ENCODE measurements around the gene WNK4.

DNA sequence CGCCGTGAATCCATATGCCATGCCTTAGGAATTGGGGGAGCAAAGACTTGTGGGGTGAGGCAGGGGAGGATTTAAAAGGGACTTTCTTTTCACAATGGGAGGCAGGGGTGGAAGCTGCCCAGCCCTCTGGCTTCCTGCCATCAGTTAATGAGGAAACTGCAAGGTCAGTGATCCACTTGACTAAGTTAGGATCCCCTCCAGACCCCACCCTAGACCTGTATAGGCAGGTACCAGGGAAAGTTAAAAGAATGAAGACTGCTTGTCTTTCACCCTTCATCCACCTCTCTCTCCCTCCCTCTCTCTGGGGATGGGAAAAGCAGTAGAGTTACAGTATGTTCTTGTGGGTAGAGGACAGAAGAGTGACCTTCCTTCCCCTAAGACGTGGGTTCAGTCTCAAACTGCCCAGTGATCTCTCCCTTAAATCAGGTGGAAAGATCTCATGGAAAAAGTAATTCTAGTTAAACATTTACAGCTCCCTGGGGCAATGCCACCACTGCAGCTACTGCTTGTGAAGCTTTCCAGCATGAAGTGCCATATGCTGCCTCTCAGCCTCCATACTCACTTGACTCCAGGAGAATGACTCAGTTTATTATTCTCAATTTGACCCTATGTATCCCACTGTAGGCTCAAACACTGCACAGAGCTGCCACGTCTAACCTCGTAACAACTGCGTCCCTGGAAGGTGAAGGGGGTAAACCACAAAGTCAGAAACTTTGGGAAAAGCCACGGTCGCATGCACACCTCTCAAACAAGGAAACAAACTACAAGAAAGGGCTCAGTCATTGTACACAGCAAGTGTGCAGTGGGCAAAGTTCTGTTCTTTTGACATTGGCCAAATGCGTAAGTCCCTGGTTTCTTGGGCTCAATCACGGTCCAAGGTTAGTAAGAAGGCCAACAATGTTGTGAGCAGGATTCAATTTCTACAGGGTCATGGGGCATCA is 16.9 kb downstream of the WNK4 start:
- TF ChIP-seq, protein P1, sequence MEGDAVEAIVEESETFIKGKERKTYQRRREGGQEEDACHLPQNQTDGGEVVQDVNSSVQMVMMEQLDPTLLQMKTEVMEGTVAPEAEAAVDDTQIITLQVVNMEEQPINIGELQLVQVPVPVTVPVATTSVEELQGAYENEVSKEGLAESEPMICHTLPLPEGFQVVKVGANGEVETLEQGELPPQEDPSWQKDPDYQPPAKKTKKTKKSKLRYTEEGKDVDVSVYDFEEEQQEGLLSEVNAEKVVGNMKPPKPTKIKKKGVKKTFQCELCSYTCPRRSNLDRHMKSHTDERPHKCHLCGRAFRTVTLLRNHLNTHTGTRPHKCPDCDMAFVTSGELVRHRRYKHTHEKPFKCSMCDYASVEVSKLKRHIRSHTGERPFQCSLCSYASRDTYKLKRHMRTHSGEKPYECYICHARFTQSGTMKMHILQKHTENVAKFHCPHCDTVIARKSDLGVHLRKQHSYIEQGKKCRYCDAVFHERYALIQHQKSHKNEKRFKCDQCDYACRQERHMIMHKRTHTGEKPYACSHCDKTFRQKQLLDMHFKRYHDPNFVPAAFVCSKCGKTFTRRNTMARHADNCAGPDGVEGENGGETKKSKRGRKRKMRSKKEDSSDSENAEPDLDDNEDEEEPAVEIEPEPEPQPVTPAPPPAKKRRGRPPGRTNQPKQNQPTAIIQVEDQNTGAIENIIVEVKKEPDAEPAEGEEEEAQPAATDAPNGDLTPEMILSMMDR (IDR thresholded peaks at IDR 0.05): no peak
- no peak for TF ChIP-seq POLR2A (IDR thresholded peaks at IDR 0.05)

All from uterus (tissue), 2 donors.